ENCODE data around the gene FAM171A1. TPM values are rescaled to one million over a fixed set of nuclear protein-coding genes. Genes with fewer than 3 reads are reported as not detected.
A peak's percentile ranks its signal among the peaks of the same experiment; 100 is the strongest.
"Not testable (repeated sequence)": the region's sequence is repeated elsewhere in the genome, so short reads cannot be mapped to it uniquely, and the experiment has no call there.

The FAM171A1 gene
- total RNA-seq (2014; rRNA removed; shearing (Covaris generic)): 37.8 and 44.1 TPM in 2 replicates

- DNase-seq (ENCODE audit: low spot score): peak; percentile 28
Observed at GRCh38 chr10:15370856-15371701, at the start of gene FAM171A1. TSS of gene FAM171A1 (minus strand) at chr10:15371289. CDS start at chr10:15371052, 237 bp downstream.

- no peak for DNase-seq (ENCODE audit: low spot score)
Observed at GRCh38 chr10:15420858-15421257, 49.8 kb upstream of the FAM171A1 start.

GRCh38 chr10:15419279-15419874, 48.3 kb upstream of the FAM171A1 start:
- DNase-seq (ENCODE audit: low spot score): peak; percentile 64

GRCh38 chr10:15416034-15416433, 44.9 kb upstream of the FAM171A1 start:
- DNase-seq (ENCODE audit: low spot score): no peak

- no peak for DNase-seq (ENCODE audit: low spot score)
Observed at GRCh38 chr10:15411010-15411409, 39.9 kb upstream of the FAM171A1 start.

- not testable (repeated sequence) for DNase-seq (ENCODE audit: low spot score)
Observed at GRCh38 chr10:15409350-15409749, 38.3 kb upstream of the FAM171A1 start.

GRCh38 chr10:15408557-15408956, 37.5 kb upstream of the FAM171A1 start:
- DNase-seq (ENCODE audit: low spot score): no peak

- no peak for DNase-seq (ENCODE audit: low spot score)
Observed at GRCh38 chr10:15405319-15405718, 34.2 kb upstream of the FAM171A1 start.

GRCh38 chr10:15401382-15401781, 30.3 kb upstream of the FAM171A1 start:
- no peak for DNase-seq (ENCODE audit: low spot score)

GRCh38 chr10:15400461-15400860, 29.4 kb upstream of the FAM171A1 start:
- not testable (repeated sequence) for DNase-seq (ENCODE audit: low spot score)

GRCh38 chr10:15399060-15399661, 28.1 kb upstream of the FAM171A1 start:
- no peak for DNase-seq (ENCODE audit: low spot score)

- no peak for DNase-seq (ENCODE audit: low spot score)
Observed at GRCh38 chr10:15395935-15396334, 24.8 kb upstream of the FAM171A1 start.

GRCh38 chr10:15393139-15393825, 22.2 kb upstream of the FAM171A1 start:
- no peak for DNase-seq (ENCODE audit: low spot score)

GRCh38 chr10:15391491-15391890, 20.4 kb upstream of the FAM171A1 start:
- DNase-seq (ENCODE audit: low spot score): no peak

- not testable (repeated sequence) for DNase-seq (ENCODE audit: low spot score)
Observed at GRCh38 chr10:15388172-15388571, 17.1 kb upstream of the FAM171A1 start.

GRCh38 chr10:15387021-15387420, 15.9 kb upstream of the FAM171A1 start:
- DNase-seq (ENCODE audit: low spot score): no peak

GRCh38 chr10:15385552-15386455, 14.7 kb upstream of the FAM171A1 start:
- DNase-seq (ENCODE audit: low spot score): no peak

GRCh38 chr10:15381420-15381819, 10.3 kb upstream of the FAM171A1 start:
- no peak for DNase-seq (ENCODE audit: low spot score)

GRCh38 chr10:15379078-15379477, 8.0 kb upstream of the FAM171A1 start:
- DNase-seq (ENCODE audit: low spot score): no peak

GRCh38 chr10:15378569-15378968, 7.5 kb upstream of the FAM171A1 start:
- DNase-seq (ENCODE audit: low spot score): no peak

- no peak for DNase-seq (ENCODE audit: low spot score)
Observed at GRCh38 chr10:15374566-15374965, 3.5 kb upstream of the FAM171A1 start.
